HFF-Myc (cell line): ENCODE data around the gene PPM1J.

ENCODE experiments used
- DNase-seq: peaks from one replicate; pipeline ENCODE4 v3.0.0-alpha.2; 2011; ENCODE audit warnings: low read depth; ENCODE audit errors: extremely low read depth
- H3K4me3 ChIP-seq: replicated peaks from 2 replicates; pipeline ENCODE4 v1.5.1; 2011; ENCODE audit warnings: low read depth, mild to moderate bottlenecking, control low read depth, low read length
- CTCF ChIP-seq: IDR thresholded peaks from 2 replicates; pipeline ENCODE4 v1.5.1; 2012; ENCODE audit warnings: mild to moderate bottlenecking, low read depth, low read length, control low read depth; ENCODE audit errors: missing control alignments

Gene PPM1J

DNA sequence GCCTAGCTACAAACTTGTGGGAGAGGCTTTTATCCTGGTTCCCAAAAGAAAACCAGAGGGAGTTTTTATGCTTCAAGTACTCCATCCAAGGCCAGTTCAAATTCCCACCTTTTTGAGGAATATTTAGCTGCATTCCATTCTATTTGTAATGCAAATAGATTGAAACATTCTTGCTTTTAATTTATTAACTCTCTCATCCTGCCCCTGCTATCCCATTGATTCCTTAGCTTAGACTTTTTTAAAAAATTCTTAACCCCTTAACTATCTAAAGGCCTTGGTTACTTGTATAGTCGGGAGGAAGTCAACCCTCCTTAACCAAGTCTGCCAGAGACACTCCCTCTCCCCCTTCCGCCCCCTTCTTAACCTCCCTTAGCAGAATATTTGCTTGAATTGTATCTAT, 43.1 kb downstream of the PPM1J start:
- TF ChIP-seq CTCF = no peak
- DNase-seq = no peak
- no peak overlapping the region for H3K4me3 ChIP-seq

GRCh38 chr1:112666946-112667345, 48.2 kb downstream of the PPM1J start:
- DNase-seq = no peak
- no peak for TF ChIP-seq CTCF
- no peak overlapping the region for H3K4me3 ChIP-seq

DNA sequence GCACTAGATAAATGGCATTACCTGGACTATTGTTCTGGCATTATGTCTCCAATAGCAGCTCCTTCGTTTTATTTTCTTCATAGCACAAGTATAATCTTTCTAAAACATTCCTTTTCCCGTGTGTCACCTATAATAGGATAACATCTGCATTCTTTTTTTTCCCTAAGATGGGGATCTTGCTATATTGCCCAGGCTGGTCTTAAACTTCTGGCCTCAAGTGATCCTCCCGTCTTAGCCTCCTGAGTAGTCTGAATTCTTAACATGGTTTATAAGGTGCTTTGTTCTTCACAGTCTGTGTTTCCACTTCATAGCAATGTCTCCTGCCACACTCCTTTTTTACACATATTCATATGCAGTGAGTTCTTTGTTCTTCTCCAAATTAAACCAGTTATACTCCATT, 49.3 kb downstream of the PPM1J start:
- no peak for DNase-seq
- no peak overlapping the region for H3K4me3 ChIP-seq
- no peak for TF ChIP-seq CTCF
